Peyer's patch (tissue), 4 donors: ENCODE data around the gene CD164L2.

Source experiments
- POLR2A ChIP-seq, 2 donors: fragments of 450-650 bp; IDR thresholded peaks; one replicate each; pipeline ENCODE4 v1.5.1; 2017; ENCODE audit warnings: antibody characterized with exemption in 2 of 2, mild to moderate bottlenecking in 2 of 2, moderate library complexity in 2 of 2
- TF ChIP-seq, protein P1 (sequence below), 6 experiments: fragments of 450-650 bp in 4 of 6; fragments of 200-600 bp in 2 of 6; sonication (generic) in 1 of 6; IDR thresholded peaks; one replicate each; pipeline ENCODE4 v1.5.1; 2017 to 2019; ENCODE audit warnings: antibody characterized with exemption in 6 of 6, mild to moderate bottlenecking in 3 of 6, moderate library complexity in 1 of 6

GRCh38 chr1:27359822-27360158, 23.3 kb downstream of the CD164L2 start:
- TF ChIP-seq, protein P1, sequence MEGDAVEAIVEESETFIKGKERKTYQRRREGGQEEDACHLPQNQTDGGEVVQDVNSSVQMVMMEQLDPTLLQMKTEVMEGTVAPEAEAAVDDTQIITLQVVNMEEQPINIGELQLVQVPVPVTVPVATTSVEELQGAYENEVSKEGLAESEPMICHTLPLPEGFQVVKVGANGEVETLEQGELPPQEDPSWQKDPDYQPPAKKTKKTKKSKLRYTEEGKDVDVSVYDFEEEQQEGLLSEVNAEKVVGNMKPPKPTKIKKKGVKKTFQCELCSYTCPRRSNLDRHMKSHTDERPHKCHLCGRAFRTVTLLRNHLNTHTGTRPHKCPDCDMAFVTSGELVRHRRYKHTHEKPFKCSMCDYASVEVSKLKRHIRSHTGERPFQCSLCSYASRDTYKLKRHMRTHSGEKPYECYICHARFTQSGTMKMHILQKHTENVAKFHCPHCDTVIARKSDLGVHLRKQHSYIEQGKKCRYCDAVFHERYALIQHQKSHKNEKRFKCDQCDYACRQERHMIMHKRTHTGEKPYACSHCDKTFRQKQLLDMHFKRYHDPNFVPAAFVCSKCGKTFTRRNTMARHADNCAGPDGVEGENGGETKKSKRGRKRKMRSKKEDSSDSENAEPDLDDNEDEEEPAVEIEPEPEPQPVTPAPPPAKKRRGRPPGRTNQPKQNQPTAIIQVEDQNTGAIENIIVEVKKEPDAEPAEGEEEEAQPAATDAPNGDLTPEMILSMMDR (IDR thresholded peaks at IDR 0.05): no peak
- TF ChIP-seq POLR2A (IDR thresholded peaks at IDR 0.05): no peak
